ENCODE data around the gene C12orf50.

The C12orf50 gene

GRCh38 chr12:87930627-87931026, 98.6 kb downstream of the C12orf50 start:
- no peak for TF ChIP-seq CTCF (IDR thresholded peaks at IDR 0.05; ENCODE audit: extremely low read depth, insufficient read depth, missing control alignments)

More at GRCh38 chr12:87930627-87931026, 98.6 kb downstream of the C12orf50 start:
- no peak for DNase-seq (ENCODE audit: low spot score)
- in situ Hi-C loops (cut with MboI; ENCODE audit: low pct_unique_long_range_greater_than_20kb, low sequenced_read_pairs, unreplicated experiment), result no loop called here
